ENCODE measurements around the gene AMZ2. TPM values are rescaled to one million over a fixed set of nuclear protein-coding genes. Genes with fewer than 3 reads are reported as not detected.
"Not testable (repeated sequence)": the region's sequence is repeated elsewhere in the genome, so short reads cannot be mapped to it uniquely, and the experiment has no call there.

The AMZ2 gene
- polyA plus RNA-seq, 1 donor, result 45.9 TPM

GRCh38 chr17:68263101-68263681 lies 15.3 kb downstream of the AMZ2 start:
- not testable (repeated sequence) for H3K27me3 ChIP-seq (ENCODE audit: control insufficient read depth, insufficient read depth, low read length); H3K36me3 ChIP-seq (ENCODE audit: control insufficient read depth, insufficient read depth, low read length); H3K27ac ChIP-seq (ENCODE audit: low read length); H3K4me1 ChIP-seq (ENCODE audit: control insufficient read depth, insufficient read depth, low read length); H3K4me3 ChIP-seq (ENCODE audit: low read length); H3K9me3 ChIP-seq (ENCODE audit: control insufficient read depth, low read depth, low read length)
- peak in 1 of 2 donors; percentile 32 for DNase-seq
- WGBS (ENCODE audit: insufficient coverage, low lambda C conversion rate), result no CpG with 5 or more reads among the region's 9 CpGs

GRCh38 chr17:68265833-68266232 lies 18.0 kb downstream of the AMZ2 start:
- not testable (repeated sequence) for H3K36me3 ChIP-seq (ENCODE audit: control insufficient read depth, insufficient read depth, low read length)

GRCh38 chr17:68273722-68274121 lies 25.9 kb downstream of the AMZ2 start:
- no peaks in the 10 kb centered on the region for H3K36me3 ChIP-seq (ENCODE audit: control insufficient read depth, insufficient read depth, low read length)
- H3K4me3 ChIP-seq (ENCODE audit: low read length), result no peak overlapping the region
- no peaks in the 10 kb centered on the region for H3K9me3 ChIP-seq (ENCODE audit: control insufficient read depth, low read depth, low read length)
- WGBS (ENCODE audit: insufficient coverage, low lambda C conversion rate), result no CpG with 5 or more reads among the region's 11 CpGs
- DNase-seq, result no peak
- no peaks in the 10 kb centered on the region for H3K27me3 ChIP-seq (ENCODE audit: control insufficient read depth, insufficient read depth, low read length)
- H3K27ac ChIP-seq (ENCODE audit: low read length), result no peak overlapping the region
- no peaks in the 10 kb centered on the region for H3K4me1 ChIP-seq (ENCODE audit: control insufficient read depth, insufficient read depth, low read length)

More at GRCh38 chr17:68265833-68266232, 18.0 kb downstream of the AMZ2 start:
- not testable (repeated sequence) for H3K27me3 ChIP-seq (ENCODE audit: control insufficient read depth, insufficient read depth, low read length); DNase-seq; H3K9me3 ChIP-seq (ENCODE audit: control insufficient read depth, low read depth, low read length); H3K4me1 ChIP-seq (ENCODE audit: control insufficient read depth, insufficient read depth, low read length); H3K4me3 ChIP-seq (ENCODE audit: low read length); H3K27ac ChIP-seq (ENCODE audit: low read length)
- WGBS (ENCODE audit: insufficient coverage, low lambda C conversion rate), result 100% methylated on average over 2 of the region's 2 CpGs

GRCh38 chr17:68276339-68276738 lies 28.5 kb downstream of the AMZ2 start:
- H3K9me3 ChIP-seq (ENCODE audit: control insufficient read depth, low read depth, low read length); H3K27me3 ChIP-seq (ENCODE audit: control insufficient read depth, insufficient read depth, low read length); H3K4me1 ChIP-seq (ENCODE audit: control insufficient read depth, insufficient read depth, low read length); H3K4me3 ChIP-seq (ENCODE audit: low read length); H3K36me3 ChIP-seq (ENCODE audit: control insufficient read depth, insufficient read depth, low read length); DNase-seq; H3K27ac ChIP-seq (ENCODE audit: low read length): not testable (repeated sequence)
- WGBS (ENCODE audit: insufficient coverage, low lambda C conversion rate), result no CpG with 5 or more reads among the region's 3 CpGs

GRCh38 chr17:68277807-68278206 lies 30.0 kb downstream of the AMZ2 start:
- 100% methylated on average over 2 of the region's 5 CpGs for WGBS (ENCODE audit: insufficient coverage, low lambda C conversion rate)
- Histone ChIP-seq H3K27me3 (ENCODE audit: control insufficient read depth, insufficient read depth, low read length) (no peaks in the 10 kb centered on the region), H3K36me3 (ENCODE audit: control insufficient read depth, insufficient read depth, low read length) (no peaks in the 10 kb centered on the region), H3K4me3 (ENCODE audit: low read length) (no peak overlapping the region), H3K9me3 (ENCODE audit: control insufficient read depth, low read depth, low read length) (no peaks in the 10 kb centered on the region), H3K4me1 (ENCODE audit: control insufficient read depth, insufficient read depth, low read length) (no peaks in the 10 kb centered on the region), H3K27ac (ENCODE audit: low read length) (no peak overlapping the region)
- DNase-seq, result no peak

- not testable (repeated sequence) for H3K27ac ChIP-seq (ENCODE audit: low read length); H3K27me3 ChIP-seq (ENCODE audit: control insufficient read depth, insufficient read depth, low read length); H3K4me3 ChIP-seq (ENCODE audit: low read length); H3K9me3 ChIP-seq (ENCODE audit: control insufficient read depth, low read depth, low read length); H3K4me1 ChIP-seq (ENCODE audit: control insufficient read depth, insufficient read depth, low read length); DNase-seq; H3K36me3 ChIP-seq (ENCODE audit: control insufficient read depth, insufficient read depth, low read length)
- no CpG with 5 or more reads among the region's 6 CpGs for WGBS (ENCODE audit: insufficient coverage, low lambda C conversion rate)
Measured at GRCh38 chr17:68281965-68282364, 34.1 kb downstream of the AMZ2 start.

- no peak for DNase-seq
- no peak overlapping the region for H3K27ac ChIP-seq (ENCODE audit: low read length)
- H3K9me3 ChIP-seq (ENCODE audit: control insufficient read depth, low read depth, low read length), result peaks cover 3% of the 10 kb centered on the region
- no peaks in the 10 kb centered on the region for H3K36me3 ChIP-seq (ENCODE audit: control insufficient read depth, insufficient read depth, low read length)
- H3K4me3 ChIP-seq (ENCODE audit: low read length), result no peak overlapping the region
- no peaks in the 10 kb centered on the region for H3K4me1 ChIP-seq (ENCODE audit: control insufficient read depth, insufficient read depth, low read length)
- peaks cover 48% of the 10 kb centered on the region for H3K27me3 ChIP-seq (ENCODE audit: control insufficient read depth, insufficient read depth, low read length)
- no CpG with 5 or more reads among the region's 5 CpGs for WGBS (ENCODE audit: insufficient coverage, low lambda C conversion rate)
Measured at GRCh38 chr17:68288375-68288774, 40.5 kb downstream of the AMZ2 start.

- Histone ChIP-seq H3K4me3 (ENCODE audit: low read length) (no peak overlapping the region), H3K4me1 (ENCODE audit: control insufficient read depth, insufficient read depth, low read length) (no peaks in the 10 kb centered on the region), H3K27me3 (ENCODE audit: control insufficient read depth, insufficient read depth, low read length) (peaks cover 52% of the 10 kb centered on the region), H3K36me3 (ENCODE audit: control insufficient read depth, insufficient read depth, low read length) (no peaks in the 10 kb centered on the region), H3K9me3 (ENCODE audit: control insufficient read depth, low read depth, low read length) (peaks cover 3% of the 10 kb centered on the region), H3K27ac (ENCODE audit: low read length) (no peak overlapping the region)
- DNase-seq, result no peak
- 73% methylated on average over 4 of the region's 7 CpGs for WGBS (ENCODE audit: insufficient coverage, low lambda C conversion rate)
Measured at GRCh38 chr17:68288804-68289203, 41.0 kb downstream of the AMZ2 start.

- no CpG with 5 or more reads among the region's 7 CpGs for WGBS (ENCODE audit: insufficient coverage, low lambda C conversion rate)
- Histone ChIP-seq H3K4me1 (ENCODE audit: control insufficient read depth, insufficient read depth, low read length) (no peaks in the 10 kb centered on the region), H3K36me3 (ENCODE audit: control insufficient read depth, insufficient read depth, low read length) (no peaks in the 10 kb centered on the region), H3K9me3 (ENCODE audit: control insufficient read depth, low read depth, low read length) (peaks cover 3% of the 10 kb centered on the region), H3K4me3 (ENCODE audit: low read length) (no peak overlapping the region), H3K27me3 (ENCODE audit: control insufficient read depth, insufficient read depth, low read length) (peaks cover 59% of the 10 kb centered on the region), H3K27ac (ENCODE audit: low read length) (no peak overlapping the region)
- DNase-seq, result no peak
Measured at GRCh38 chr17:68289473-68289872, 41.6 kb downstream of the AMZ2 start.

GRCh38 chr17:68289936-68290267 lies 42.1 kb downstream of the AMZ2 start:
- Histone ChIP-seq H3K27ac (ENCODE audit: low read length) (no peak overlapping the region), H3K4me1 (ENCODE audit: control insufficient read depth, insufficient read depth, low read length) (no peaks in the 10 kb centered on the region), H3K36me3 (ENCODE audit: control insufficient read depth, insufficient read depth, low read length) (no peaks in the 10 kb centered on the region), H3K4me3 (ENCODE audit: low read length) (no peak overlapping the region), H3K9me3 (ENCODE audit: control insufficient read depth, low read depth, low read length) (peaks cover 3% of the 10 kb centered on the region), H3K27me3 (ENCODE audit: control insufficient read depth, insufficient read depth, low read length) (peaks cover 63% of the 10 kb centered on the region)
- no CpG with 5 or more reads among the region's 9 CpGs for WGBS (ENCODE audit: insufficient coverage, low lambda C conversion rate)
- DNase-seq, result no peak

- H3K36me3 ChIP-seq (ENCODE audit: control insufficient read depth, insufficient read depth, low read length), result no peaks in the 10 kb centered on the region
- no peaks in the 10 kb centered on the region for H3K4me1 ChIP-seq (ENCODE audit: control insufficient read depth, insufficient read depth, low read length)
- no CpG with 5 or more reads among the region's 50 CpGs for WGBS (ENCODE audit: insufficient coverage, low lambda C conversion rate)
- H3K9me3 ChIP-seq (ENCODE audit: control insufficient read depth, low read depth, low read length), result peaks cover 3% of the 10 kb centered on the region
- no peak overlapping the region for H3K27ac ChIP-seq (ENCODE audit: low read length)
- peak overlapping the region; percentile 24 for H3K4me3 ChIP-seq (ENCODE audit: low read length)
- DNase-seq, result peak in 1 of 2 donors; percentile 28
- H3K27me3 ChIP-seq (ENCODE audit: control insufficient read depth, insufficient read depth, low read length), result peaks cover 65% of the 10 kb centered on the region
Measured at GRCh38 chr17:68290268-68290954, 42.6 kb downstream of the AMZ2 start.
